Peyer's patch (tissue), 4 donors: ENCODE results near the gene FEV.

Experiments
- POLR2A ChIP-seq, 2 donors: fragments of 450-650 bp; IDR thresholded peaks; one replicate each; pipeline ENCODE4 v1.5.1; 2017; ENCODE audit warnings: antibody characterized with exemption in 2 of 2, mild to moderate bottlenecking in 2 of 2, moderate library complexity in 2 of 2
- TF ChIP-seq, protein P1 (sequence below), 6 experiments: fragments of 450-650 bp in 4 of 6; fragments of 200-600 bp in 2 of 6; sonication (generic) in 1 of 6; IDR thresholded peaks; one replicate each; pipeline ENCODE4 v1.5.1; 2017 to 2019; ENCODE audit warnings: antibody characterized with exemption in 6 of 6, mild to moderate bottlenecking in 3 of 6, moderate library complexity in 1 of 6

DNA sequence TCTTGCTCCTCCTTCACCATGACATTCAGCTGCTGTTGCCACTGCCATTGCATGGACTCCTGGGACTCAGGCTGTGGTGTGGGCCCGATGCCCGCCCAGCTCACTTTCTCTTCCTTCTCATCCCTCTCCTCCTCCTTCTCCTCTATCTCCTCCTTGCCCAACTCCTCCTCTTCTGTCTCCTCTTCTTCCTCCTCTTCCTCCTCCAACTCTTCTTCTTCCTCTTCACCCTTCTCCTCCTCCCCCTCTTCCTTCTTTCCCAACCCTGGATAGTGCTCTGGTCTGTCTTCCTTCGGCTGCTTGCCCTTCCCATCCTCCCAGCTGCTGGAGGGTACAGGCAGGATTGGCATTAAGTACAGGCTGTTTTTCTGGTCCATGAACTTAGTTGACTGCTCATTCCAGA is 19.0 kb upstream of the FEV start:
- TF ChIP-seq POLR2A (IDR thresholded peaks at IDR 0.05), result no peak
- TF ChIP-seq, protein P1, sequence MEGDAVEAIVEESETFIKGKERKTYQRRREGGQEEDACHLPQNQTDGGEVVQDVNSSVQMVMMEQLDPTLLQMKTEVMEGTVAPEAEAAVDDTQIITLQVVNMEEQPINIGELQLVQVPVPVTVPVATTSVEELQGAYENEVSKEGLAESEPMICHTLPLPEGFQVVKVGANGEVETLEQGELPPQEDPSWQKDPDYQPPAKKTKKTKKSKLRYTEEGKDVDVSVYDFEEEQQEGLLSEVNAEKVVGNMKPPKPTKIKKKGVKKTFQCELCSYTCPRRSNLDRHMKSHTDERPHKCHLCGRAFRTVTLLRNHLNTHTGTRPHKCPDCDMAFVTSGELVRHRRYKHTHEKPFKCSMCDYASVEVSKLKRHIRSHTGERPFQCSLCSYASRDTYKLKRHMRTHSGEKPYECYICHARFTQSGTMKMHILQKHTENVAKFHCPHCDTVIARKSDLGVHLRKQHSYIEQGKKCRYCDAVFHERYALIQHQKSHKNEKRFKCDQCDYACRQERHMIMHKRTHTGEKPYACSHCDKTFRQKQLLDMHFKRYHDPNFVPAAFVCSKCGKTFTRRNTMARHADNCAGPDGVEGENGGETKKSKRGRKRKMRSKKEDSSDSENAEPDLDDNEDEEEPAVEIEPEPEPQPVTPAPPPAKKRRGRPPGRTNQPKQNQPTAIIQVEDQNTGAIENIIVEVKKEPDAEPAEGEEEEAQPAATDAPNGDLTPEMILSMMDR (IDR thresholded peaks at IDR 0.05), result no peak
